Stomach smooth muscle (tissue), 2 donors: ENCODE results near the gene FMN2.

Experiments used
- H3K27ac ChIP-seq: one replicate; pipeline ENCODE4 v1.7.0; 2013; ENCODE audit warnings: mild to moderate bottlenecking, low read length, inconsistent platforms
- H3K27me3 ChIP-seq, 2 donors: one replicate each; pipeline ENCODE4 v1.7.0; 2013; ENCODE audit warnings: low read length in 2 of 2; ENCODE audit not compliant: insufficient read depth in 2 of 2, control insufficient read depth in 1 of 2
- H3K36me3 ChIP-seq, 2 donors: one replicate each; pipeline ENCODE4 v1.7.0; 2013; ENCODE audit warnings: low read length in 2 of 2; ENCODE audit not compliant: control insufficient read depth in 2 of 2, insufficient read depth in 2 of 2
- H3K4me1 ChIP-seq: one replicate; pipeline ENCODE4 v1.7.0; 2013; ENCODE audit warnings: low read length; ENCODE audit not compliant: control insufficient read depth, insufficient read depth
- H3K4me3 ChIP-seq, 2 donors: one replicate each; pipeline ENCODE4 v1.7.0; 2013; ENCODE audit warnings: low read length in 2 of 2
- H3K9ac ChIP-seq, 2 donors: one replicate each; pipeline ENCODE4 v1.7.0; 2013; ENCODE audit warnings: low read length in 2 of 2, mild to moderate bottlenecking in 1 of 2
- H3K9me3 ChIP-seq, 2 donors: one replicate each; pipeline ENCODE4 v1.7.0; 2013; ENCODE audit warnings: low read length in 2 of 2; ENCODE audit not compliant: control insufficient read depth in 2 of 2
- donor health status: healthy.
- donor health status: Pancreatic carcinoma.

FMN2 gene

DNA sequence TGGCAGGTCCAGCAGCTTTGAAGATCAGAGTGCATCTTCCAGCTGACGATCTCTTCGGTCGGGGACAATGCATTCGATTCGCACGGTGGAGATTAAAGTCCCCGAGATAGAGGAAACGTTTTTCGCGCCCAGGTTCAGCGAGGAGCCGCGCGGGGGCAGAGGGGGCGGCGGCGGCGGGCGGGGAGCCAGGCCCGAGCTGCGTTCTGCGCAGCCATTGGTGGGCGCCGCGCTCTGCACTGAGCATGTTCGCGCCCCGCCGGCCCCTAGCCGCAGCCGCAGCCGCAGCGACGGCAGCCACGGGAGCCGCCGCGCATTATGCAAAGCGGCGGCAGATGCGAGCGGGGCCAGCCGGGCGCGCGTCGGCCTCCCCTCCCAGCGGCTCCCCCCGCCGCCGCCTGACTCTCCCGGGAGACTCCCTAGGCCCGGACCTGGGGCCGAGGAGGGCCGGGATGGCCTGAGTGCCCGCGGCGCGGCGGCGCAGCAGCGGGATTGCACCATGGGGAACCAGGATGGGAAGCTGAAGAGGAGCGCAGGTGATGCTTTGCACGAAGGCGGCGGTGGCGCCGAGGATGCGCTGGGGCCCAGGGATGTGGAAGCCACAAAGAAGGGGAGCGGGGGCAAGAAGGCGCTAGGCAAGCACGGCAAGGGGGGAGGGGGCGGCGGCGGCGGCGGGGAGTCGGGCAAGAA lies at the start of gene FMN2:
Gene FMN2, plus strand, starts transcription at position 270 of the 687 bp plus-strand sequence. Its CDS starts 227 bp downstream, at position 497.
- Histone ChIP-seq H3K27me3 (peaks cover 0 to 26% of the 10 kb centered on the region in 2 donors), H3K4me1 (peaks cover 17% of the 10 kb centered on the region), H3K9me3 (no peaks in the 10 kb centered on the region), H3K4me3 (peak within 1 kb of the TSS; percentile 66 to 77), H3K27ac (no peak within 1 kb of the TSS), H3K36me3 (no peaks in the 10 kb centered on the region), H3K9ac (peak within 1 kb of the TSS in 1 of 2 donors; percentile 15)

GRCh38 chr1:240044620-240045019 lies 47.1 kb upstream of the FMN2 start:
- H3K27ac ChIP-seq: no peak overlapping the region
- no peaks in the 10 kb centered on the region for H3K36me3 ChIP-seq
- H3K27me3 ChIP-seq: no peaks in the 10 kb centered on the region
- H3K9me3 ChIP-seq: no peaks in the 10 kb centered on the region
- no peak overlapping the region for H3K9ac ChIP-seq
- no peaks in the 10 kb centered on the region for H3K4me1 ChIP-seq
- no peak overlapping the region for H3K4me3 ChIP-seq

DNA sequence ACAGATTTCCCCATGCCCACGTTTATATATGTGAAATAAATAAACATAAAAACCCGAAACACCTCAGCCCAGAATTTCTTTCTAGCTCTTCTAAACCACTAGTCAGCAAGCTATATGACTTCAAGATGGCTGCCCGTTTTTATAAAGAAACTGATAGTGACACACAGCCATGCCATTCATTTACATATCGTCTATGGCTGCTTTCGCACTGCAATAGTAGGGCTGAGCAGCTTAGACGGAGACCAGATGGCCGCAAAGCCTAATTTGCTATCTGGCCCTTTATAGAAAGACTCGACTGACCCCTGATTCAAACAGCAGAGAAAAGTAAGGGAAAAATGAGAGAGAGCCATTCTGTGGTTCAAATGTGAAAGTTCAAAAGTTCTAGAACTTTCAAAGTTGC lies 45.7 kb upstream of the FMN2 start:
- Histone ChIP-seq H3K27me3 (no peaks in the 10 kb centered on the region), H3K9me3 (no peaks in the 10 kb centered on the region), H3K4me1 (no peaks in the 10 kb centered on the region), H3K4me3 (no peak overlapping the region), H3K36me3 (no peaks in the 10 kb centered on the region), H3K9ac (no peak overlapping the region), H3K27ac (no peak overlapping the region)

DNA sequence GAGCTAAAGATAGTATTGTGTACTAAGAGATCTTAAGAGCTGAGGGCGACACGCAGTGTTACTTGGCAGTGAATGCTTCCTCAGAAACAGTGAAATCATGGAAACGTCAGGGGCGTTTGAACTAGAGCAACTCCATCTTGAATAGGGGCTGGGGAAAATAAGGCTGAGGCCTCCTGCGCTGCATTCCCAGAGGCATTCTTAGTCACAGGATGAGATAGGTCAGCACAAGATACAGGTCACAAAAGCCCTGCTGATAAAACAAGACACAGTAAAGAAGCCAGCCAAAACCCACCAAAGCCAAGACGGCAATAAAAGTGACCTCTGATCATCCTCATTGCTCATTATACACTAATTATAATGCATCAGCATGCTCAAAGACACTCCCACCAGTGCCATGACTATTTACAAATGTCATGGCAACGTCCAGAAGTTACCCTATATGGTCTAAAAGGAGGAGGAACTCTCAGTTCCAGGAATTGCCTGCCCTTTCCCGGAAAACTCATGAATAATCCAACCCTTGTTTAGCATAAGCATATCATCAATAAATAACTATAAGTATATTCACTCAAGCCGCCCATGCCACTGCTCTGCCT lies 37.5 kb upstream of the FMN2 start:
- Histone ChIP-seq H3K4me1 (no peaks in the 10 kb centered on the region), H3K27ac (no peak overlapping the region), H3K27me3 (no peaks in the 10 kb centered on the region), H3K9me3 (no peaks in the 10 kb centered on the region), H3K9ac (no peak overlapping the region), H3K36me3 (no peaks in the 10 kb centered on the region), H3K4me3 (no peak overlapping the region)

DNA sequence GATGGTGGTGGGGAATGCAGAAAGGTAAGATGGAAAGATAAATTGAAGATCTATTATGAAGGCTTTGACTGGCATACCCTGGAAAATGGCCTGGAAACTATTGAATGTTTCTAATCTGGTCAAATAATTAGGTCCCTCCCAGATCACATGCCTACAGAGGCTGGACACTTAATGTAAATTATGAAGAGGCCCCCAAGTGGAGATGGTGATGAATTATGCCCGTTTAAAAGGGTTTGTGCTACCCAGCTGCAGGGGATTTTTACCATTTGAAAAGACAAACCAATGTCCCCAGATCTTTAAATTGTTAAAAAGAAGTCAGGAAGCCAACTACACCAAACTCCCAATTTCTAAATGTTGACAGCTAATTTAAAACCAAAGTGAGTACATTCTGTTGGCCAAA lies 35.7 kb upstream of the FMN2 start:
- no peak overlapping the region for H3K9ac ChIP-seq
- H3K4me3 ChIP-seq: no peak overlapping the region
- H3K36me3 ChIP-seq: no peaks in the 10 kb centered on the region
- no peaks in the 10 kb centered on the region for H3K27me3 ChIP-seq
- no peaks in the 10 kb centered on the region for H3K9me3 ChIP-seq
- H3K27ac ChIP-seq: no peak overlapping the region
- H3K4me1 ChIP-seq: no peaks in the 10 kb centered on the region

DNA sequence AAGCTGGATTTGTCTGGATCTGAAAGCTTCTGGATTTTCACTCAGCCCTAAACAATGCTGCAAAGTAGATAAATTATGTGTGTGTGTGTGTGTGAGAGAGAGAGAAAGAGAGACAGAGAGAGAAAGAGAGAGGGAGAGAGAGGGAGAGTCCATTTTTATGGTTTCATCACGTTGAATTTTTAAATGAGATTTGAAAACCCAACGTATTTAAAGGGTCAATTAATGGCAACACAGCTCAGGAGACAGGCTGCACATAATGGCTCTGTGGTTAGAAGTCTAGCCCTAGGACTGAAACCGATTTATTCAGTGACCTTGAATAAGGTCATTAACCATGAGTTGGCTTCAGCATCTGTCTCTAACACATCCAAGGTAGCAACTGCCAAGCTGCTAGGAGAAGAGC lies 35.3 kb upstream of the FMN2 start:
- H3K36me3 ChIP-seq: no peaks in the 10 kb centered on the region
- no peaks in the 10 kb centered on the region for H3K4me1 ChIP-seq
- H3K27me3 ChIP-seq: no peaks in the 10 kb centered on the region
- H3K27ac ChIP-seq: no peak overlapping the region
- no peaks in the 10 kb centered on the region for H3K9me3 ChIP-seq
- no peak overlapping the region for H3K9ac ChIP-seq
- no peak overlapping the region for H3K4me3 ChIP-seq

DNA sequence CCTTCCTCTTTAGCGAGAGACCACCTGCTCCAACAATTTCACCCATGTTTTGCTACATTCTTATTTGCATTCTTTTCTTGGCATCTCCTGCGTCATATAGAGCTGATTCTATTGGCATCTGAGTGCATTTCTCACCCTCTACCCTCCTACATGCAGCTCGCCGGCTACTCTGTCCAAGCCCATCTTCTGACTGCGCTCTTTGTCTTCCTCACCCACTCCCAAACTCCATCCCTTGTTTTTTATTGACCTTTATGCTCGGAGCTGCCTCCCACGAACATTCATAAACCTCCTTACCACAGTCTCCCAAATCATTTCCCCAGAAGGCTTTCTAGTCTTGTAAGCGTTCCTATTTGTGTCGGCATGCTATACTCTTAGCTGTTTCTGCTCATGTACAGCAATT lies 33.6 kb upstream of the FMN2 start:
- Histone ChIP-seq H3K27me3 (no peaks in the 10 kb centered on the region), H3K4me3 (no peak overlapping the region), H3K4me1 (no peaks in the 10 kb centered on the region), H3K9ac (no peak overlapping the region), H3K9me3 (no peaks in the 10 kb centered on the region), H3K36me3 (no peaks in the 10 kb centered on the region), H3K27ac (no peak overlapping the region)

DNA sequence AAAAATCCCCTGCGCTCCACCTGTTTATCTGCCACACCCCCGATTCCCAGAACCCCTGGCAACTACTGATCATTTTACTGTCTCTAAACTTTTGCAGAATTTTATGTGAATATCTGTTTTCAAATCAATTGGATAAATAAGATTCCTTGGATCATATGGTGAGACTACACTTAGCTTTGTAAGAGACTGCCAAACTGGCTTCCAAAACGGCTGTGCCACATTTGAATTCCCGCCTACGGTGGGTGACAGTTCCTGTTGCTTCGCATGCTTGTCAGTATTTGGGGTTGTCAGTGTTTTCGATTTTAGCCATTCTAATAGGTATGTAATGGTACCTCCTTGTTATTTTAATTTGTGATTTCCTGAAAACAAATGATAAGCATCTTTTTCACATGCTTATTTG lies 22.7 kb upstream of the FMN2 start:
- H3K4me3 ChIP-seq: no peak overlapping the region
- no peaks in the 10 kb centered on the region for H3K4me1 ChIP-seq
- no peaks in the 10 kb centered on the region for H3K36me3 ChIP-seq
- H3K27ac ChIP-seq: no peak overlapping the region
- no peaks in the 10 kb centered on the region for H3K27me3 ChIP-seq
- H3K9ac ChIP-seq: no peak overlapping the region
- H3K9me3 ChIP-seq: no peaks in the 10 kb centered on the region

GRCh38 chr1:240070188-240070587 lies 21.5 kb upstream of the FMN2 start:
- no peak overlapping the region for H3K9ac ChIP-seq
- no peaks in the 10 kb centered on the region for H3K4me1 ChIP-seq
- no peaks in the 10 kb centered on the region for H3K36me3 ChIP-seq
- H3K9me3 ChIP-seq: no peaks in the 10 kb centered on the region
- no peaks in the 10 kb centered on the region for H3K27me3 ChIP-seq
- H3K27ac ChIP-seq: no peak overlapping the region
- H3K4me3 ChIP-seq: no peak overlapping the region

DNA sequence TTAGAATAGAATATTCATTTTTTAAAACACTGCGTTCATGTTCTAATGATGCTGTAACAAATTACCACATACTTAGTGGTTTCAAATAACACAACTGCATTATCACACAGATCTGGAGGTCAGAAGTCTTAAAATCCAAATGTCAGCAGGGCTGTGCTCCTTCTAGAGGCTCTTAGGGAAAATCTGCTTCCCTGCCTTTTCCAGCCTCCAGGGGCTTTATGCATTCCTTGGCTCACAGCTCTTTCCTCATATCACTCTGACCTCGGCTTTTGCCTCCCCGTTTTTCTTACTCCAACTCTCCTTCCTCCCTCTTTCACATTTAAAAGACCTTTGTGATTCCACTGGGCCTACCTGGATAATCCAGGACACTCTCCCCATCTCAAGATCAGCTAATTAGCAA lies 18.6 kb upstream of the FMN2 start:
- H3K4me1 ChIP-seq: no peaks in the 10 kb centered on the region
- no peak overlapping the region for H3K9ac ChIP-seq
- no peak overlapping the region for H3K4me3 ChIP-seq
- H3K9me3 ChIP-seq: no peaks in the 10 kb centered on the region
- H3K27me3 ChIP-seq: no peaks in the 10 kb centered on the region
- H3K36me3 ChIP-seq: no peaks in the 10 kb centered on the region
- no peak overlapping the region for H3K27ac ChIP-seq

DNA sequence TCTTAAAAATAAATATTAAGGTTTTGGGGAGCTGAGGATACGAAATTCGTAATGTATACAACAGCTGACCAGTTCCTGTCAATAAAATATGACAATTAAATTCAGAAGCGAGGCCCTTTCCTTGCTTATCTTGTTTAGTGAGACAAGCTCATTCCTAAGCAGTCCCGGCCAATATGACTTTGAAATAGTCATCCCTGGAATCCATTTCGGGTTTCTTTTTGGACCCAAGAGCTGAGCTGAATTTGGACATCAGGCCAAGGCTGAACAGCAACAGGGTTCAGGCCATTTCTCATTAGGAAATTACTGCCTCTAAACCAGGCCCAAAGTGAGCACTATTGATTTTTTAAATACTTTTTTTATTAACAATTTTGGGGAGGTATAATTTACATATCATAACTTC lies 17.3 kb upstream of the FMN2 start:
- Histone ChIP-seq H3K4me1 (no peaks in the 10 kb centered on the region), H3K9ac (no peak overlapping the region), H3K27me3 (no peaks in the 10 kb centered on the region), H3K4me3 (no peak overlapping the region), H3K27ac (no peak overlapping the region), H3K9me3 (no peaks in the 10 kb centered on the region), H3K36me3 (no peaks in the 10 kb centered on the region)
